ENCODE measurements around the gene CDC27.
"Not testable (repeated sequence)": the region's sequence is repeated elsewhere in the genome, so short reads cannot be mapped to it uniquely, and the experiment has no call there.

CDC27 gene

DNA sequence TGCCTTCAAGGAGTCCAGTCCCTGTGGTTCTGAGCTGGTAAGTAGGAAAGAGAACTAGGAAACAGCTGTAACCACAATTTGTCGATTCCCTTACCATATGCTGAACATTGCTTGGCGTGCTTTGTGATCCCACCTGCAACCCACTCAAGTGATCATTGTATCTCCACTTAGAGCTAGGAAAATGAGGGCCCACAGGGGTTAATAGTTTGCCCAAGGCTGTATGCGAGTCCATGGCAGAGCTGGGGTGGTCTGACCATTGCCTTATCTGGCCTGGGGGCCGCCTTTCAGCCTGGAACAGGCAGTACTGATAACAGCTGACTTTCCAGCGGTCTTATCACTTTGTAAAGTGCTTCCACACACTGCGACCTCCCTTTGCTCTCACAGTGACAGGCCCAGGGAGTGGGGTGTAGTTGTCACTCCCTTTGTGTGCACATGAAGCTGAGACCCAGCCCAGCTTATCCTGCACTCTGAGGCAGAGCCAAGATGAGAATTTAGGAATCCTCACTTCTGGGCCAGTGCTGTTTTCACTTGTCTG is 29.9 kb upstream of the CDC27 start:
- no peak for DNase-seq

DNA sequence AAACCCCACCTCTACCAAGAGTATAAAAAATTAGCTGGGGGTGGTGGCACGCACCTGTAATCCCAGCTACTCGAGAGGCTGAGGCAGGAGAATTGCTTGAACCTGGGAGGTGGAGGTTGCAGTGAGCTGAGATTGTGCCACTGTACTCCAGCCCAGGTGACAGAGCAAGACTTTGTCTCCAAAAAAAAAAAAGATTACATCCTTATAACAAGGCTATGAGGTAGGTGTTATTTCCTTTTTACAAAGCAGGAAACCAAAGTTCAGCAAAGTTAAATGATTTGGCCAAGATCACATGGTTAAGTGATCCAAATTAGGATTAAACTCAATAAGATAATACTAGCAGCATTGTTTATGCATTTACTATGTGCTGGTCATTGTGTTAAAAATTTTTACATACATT is 28.2 kb upstream of the CDC27 start:
- DNase-seq = not testable (repeated sequence)

DNA sequence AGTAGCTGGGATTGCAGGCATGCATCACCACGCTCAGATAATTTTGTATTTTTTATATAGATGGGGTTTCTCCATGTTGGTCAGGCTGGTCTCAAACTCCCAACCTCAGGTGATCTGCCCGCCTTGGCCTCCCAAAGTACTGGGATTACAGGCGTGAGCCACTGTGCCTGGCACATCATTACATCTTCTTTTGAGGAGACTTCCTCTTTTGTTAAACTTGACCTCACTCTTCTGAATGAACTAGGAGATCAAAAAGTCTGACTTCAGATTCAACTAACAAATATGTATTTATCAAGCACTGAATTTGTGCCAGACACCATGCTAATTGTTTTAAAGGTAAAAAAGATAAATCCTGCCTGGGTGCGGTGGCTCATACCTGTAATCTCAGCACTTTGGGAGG is 27.7 kb upstream of the CDC27 start:
- not testable (repeated sequence) for DNase-seq

DNA sequence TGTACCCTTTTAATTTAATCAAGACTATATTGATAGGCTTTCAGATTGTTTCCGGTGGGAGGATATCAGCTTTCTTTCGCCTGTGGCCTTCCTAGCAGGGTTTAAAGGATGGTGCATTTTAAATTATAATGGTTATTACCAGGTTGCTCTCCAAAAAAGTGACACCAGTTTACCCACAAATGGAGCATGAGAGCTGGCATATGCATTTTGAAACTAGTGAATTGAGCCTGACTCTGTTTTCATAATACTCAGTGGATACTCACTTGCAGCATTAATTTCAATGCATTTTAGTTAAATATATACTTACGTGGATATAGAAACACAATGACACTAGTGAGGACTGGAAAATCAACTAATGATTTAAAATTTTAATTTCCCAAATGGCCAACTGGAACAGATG is 25.8 kb upstream of the CDC27 start:
- DNase-seq = no peak

DNA sequence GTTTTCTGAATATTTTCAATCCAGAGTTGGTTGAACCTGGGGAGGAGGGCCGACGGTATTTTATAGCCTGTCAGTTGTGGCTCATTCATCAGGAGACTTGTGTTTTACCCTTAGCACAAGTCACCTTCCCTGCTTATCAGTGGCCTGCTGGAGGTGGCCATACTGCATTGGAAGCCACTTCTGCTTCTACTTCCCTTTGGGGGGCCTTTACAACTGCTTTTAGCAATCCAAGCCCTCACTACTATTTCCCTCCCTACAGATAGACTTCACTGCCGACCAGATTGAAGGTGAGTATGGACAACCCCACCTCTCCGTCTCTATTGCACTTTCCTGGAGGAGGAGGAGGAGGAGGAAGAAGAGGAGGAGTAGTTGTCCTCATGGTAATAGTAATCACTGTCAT is 24.4 kb upstream of the CDC27 start:
- no peak for DNase-seq

DNA sequence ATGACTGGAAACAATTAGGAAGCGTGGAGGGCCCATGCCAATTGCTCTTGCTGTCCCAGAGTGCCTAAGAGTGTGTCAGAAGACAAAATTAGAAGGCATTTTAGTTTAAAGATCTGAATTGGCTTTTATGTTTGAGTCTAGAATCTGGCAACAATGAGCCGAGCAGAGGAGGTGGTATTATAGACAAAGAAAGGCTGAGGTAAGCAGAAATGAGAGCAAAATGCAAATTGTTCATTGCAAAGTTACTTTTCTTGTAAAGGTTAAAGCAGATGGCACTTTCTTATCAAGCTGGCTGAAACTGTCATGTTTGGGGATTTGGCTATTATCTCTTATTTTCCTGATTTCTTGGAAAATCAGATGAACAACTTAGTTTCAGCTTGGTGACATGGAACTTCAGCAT is 23.4 kb upstream of the CDC27 start:
- no peak for DNase-seq

DNA sequence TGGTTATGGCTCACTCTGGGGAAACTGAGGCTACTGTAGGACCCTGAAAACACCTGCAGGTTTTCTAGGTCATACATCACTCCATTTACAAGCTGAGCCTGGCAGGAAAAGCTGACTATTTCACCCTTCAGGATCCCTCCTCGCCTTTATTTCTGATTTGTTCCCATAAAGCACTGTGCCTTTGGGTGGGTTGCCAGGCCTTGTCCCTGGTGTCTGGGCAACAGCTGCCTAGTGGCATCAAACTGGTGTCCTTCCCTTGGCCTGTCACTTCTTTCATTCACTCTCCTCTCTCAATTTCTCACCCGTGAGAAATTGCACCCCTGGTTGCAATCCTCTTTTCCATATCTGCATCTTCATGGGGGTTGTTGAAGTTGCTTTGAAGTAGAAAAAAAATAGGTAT is 21.7 kb upstream of the CDC27 start:
- DNase-seq = no peak

DNA sequence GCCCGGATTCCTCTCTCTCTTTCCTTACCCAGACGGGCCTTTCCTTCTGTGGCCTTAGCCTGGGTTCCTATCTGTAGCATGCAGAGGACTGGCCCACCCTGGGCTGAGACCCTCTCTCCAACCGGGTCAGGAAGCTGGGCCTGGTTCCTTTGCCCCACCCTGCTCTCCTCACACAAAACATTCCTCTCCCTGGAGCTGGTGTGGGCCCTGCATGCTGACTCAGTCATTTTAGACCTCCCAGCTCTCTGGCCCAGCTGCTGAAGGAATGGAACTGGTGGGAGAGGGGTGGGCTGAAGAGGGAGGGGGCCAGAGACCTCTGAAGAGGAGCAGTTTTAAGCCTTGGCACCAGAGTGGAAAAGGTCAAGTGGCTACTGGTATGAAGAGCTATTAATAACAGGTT is 21.0 kb upstream of the CDC27 start:
- no peak for DNase-seq

DNA sequence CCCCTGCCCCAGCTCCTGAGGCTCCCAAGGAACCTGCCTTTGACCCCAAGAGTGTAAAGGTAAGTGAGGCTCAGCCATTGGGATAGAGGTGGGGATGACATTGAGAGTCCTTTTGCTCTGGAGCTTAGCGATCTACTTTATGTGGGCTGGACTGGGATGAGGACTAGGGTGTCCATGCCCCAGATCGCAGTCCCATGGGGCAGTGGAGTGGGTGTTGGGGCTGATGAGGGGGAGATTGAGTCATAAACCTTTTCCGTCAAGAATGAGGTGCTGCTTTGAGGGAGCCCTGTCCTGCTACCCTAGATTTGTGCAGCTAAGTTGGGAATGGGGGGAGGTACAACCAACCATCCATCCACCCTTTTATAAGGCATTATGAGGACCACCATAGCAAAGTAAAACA is 20.4 kb upstream of the CDC27 start:
- DNase-seq = no peak

DNA sequence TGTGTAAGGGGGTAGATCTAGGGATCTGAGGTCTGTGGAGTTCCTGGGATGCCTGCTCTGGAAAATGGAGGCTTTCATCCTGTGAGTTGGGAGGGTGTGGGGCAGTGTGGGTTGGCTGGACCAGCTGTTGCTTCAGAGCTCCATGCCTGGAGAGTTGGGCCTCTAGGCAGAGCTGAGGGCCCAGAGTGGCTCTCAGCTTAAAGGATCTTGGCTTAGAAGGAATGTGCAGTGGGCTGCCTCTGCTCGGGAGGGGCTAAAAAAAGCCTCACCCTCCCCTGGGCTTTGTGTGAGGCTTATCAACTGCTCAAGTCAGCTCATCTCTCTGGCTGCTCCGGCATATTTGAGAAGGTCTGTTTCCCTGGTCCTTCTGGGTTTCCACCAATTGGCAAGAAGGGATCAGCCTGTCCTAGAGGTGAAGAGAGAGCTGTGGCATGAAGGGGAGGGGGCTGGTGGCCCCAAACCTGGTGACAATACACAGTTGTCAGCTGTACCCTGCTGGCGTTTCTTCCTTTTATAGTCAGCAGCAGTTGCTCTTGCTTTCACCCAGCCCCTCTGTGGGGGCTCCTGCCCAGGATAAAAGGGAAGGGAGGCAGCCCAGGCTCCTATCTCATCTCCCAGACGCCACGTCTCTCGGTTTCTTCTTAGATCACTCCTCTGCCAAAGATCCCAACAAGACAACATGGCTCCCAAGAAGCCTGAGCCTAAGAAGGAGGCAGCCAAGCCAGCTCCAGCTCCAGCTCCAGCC is 19.8 kb upstream of the CDC27 start, which contains the start of gene MYL4:
Gene MYL4 (plus strand): TSS at position 605 of the 745 bp plus-strand sequence. CDS start 75 bp downstream, at position 680.
- no peak for DNase-seq

DNA sequence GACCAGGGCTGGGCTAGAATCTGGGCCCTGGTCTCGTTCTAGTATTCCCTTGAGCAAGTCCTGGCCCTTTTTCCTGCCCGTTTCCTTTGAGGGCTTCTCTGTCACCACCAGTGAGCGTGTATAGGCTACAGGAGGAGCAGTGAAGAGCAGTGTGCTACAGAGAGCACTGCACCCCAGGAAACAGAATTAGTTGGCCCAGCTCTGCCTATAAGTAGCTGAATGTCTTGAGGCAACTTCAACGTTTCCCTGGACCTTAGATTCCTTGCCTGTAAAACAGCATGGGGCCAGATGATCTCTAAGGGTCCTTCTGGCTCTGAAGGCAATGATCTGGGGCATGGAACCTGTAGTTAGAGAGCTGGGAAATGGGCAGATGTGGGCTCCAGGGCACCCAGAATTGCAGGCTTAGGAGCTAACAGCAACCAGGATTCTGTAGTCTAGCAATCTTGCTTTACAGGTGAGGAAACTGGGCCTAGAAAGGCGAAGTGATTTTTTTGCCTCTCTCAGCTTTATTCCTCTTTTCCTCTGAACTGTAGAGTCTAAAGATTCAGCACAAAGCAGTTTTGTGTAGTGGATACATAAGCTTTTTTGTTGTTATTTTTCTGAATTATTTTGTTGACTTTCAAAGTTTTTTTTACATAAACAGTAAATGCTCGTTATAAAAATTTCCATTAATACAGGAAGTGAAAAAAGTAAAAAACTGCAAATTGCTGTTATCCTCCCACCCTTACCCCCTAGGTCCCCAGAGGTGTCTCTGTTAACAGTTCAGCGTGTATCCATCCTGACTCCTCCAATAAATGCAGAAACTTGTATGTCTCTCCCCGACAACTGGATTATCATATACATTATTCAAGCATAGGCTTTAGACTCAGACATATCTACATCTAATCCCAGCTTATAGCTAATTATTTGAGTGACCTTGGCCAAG is 18.3 kb upstream of the CDC27 start:
- DNase-seq = no peak

DNA sequence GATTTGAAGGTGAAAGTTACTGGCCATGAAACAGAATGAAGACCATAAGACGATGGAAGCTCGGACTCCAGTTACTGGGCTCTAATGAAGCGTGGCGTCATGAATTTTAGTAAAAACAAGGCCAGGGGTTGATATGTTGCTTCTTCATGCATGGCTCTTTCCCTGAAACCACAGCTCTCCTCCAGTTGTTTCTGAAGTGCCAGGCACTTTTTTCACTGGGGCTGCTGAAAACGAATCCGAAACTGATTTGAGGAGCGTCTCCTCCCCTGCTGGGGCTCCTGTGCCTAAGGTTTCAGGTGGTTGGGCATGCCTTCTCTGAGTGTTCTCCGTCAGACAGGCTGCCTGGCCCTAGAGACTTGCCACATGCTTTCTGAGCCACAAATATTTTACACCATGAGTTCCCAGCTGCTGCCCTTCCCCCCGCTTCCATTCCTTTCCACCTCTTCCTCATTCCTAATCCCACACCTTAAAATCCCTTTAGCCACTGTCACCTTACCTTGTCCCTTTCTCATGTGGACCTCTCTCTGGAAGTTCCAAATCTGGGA is 16.4 kb upstream of the CDC27 start:
- peak; percentile 72 for DNase-seq

DNA sequence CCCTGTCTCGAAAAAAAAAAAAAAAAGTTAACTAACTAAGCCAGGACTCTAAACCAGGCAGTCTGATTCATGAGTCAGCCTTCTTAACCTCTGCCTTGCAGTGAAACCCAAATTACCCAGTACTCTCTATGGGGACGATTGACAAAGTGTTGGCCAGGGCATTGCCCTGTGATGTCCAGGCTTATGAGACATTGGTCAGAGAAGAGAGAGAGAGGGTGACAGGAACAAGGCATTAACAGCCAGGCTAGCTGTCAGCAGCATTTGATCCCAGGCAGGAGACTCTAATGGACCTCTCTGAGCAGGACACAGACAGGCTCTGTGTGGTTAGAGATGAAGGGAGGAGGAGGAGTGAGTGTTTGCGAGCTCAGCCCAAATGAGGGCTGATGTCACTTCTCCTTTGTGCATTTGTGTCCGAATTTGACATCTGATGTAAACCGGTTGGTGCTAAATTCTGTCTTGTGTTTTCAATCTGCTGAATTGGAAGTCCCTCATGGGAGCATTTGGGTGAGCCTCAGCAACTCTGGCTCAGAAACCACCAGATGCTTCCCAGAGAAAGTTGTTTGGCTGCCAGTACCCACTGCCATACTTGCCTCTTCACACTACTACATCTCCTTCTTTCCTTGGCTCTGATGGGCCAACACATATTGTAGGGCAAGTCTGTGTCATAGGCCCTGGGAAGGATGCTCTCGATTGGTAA is 15.8 kb upstream of the CDC27 start:
- peak; percentile 29 for DNase-seq

DNA sequence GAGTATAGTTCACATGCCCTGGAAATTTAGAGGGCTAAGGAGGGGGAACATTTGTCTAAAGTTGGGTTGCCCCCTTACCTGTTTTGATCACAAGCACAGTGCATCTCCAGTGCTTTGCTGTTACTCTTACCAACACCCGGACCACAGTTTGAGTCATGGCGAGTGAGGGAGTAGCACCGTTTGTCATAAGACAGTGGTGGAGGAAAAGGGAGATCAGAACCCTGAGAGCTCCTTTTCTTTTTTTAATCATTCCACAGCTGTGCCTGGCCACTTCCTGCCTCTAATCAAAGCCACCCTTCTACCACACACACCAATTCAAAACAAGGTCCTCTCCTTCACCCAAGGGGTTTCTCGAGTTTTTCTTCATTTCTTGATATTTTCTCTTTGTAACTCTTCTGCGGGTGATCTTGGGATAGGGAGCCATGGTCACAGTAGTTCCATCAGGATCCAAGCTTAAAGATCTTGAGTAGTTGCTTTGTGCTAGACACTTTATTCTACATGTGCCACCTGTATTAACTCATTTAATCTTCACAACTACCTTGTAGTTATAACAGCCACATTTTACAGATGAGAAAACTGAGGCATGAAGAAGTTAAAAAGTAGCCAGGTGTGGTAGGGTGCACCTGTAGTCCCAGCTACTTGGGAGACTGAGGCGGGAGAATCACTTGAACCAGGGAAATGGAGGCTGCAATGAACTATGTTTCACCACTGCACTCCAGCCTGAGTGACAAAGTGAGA is 15.1 kb upstream of the CDC27 start:
- DNase-seq = peak; percentile 68

DNA sequence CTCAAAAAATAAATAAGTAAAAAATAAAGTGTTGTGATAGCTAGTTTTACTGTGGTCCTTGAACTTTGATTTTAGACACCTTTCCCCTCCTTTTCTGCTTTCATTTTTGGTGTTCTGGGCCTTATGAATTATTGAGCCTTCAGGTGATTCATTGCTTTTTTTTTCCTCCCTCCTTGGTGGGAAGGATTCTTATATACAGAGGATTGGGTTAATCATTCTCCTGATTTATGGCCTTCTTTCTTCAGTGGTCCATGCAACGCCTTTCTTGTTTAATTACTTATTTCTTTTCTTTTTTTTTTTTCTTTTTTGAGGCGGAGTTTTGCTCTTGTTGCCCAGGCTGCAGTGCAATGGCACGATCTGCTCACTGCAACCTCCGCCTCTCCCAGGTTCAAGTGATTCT is 12.1 kb upstream of the CDC27 start:
- no peak for DNase-seq

DNA sequence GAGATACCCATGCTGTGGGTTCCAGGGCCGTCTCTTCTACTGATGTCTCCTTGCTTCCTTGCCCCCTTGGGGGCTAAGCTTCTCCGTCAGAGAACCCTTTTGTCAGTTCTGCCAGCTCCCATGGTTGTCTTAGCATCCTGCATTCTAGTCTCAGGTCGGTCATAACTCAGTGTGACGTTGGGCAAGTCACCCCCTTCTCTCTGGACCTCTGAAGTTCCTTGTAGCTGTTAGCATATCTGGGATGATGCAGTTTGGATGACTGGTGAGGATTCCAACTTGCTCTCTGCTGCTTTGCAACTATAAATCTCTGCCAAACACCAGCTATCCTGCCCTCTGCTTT is 11.2 kb upstream of the CDC27 start:
- no peak for DNase-seq

DNA sequence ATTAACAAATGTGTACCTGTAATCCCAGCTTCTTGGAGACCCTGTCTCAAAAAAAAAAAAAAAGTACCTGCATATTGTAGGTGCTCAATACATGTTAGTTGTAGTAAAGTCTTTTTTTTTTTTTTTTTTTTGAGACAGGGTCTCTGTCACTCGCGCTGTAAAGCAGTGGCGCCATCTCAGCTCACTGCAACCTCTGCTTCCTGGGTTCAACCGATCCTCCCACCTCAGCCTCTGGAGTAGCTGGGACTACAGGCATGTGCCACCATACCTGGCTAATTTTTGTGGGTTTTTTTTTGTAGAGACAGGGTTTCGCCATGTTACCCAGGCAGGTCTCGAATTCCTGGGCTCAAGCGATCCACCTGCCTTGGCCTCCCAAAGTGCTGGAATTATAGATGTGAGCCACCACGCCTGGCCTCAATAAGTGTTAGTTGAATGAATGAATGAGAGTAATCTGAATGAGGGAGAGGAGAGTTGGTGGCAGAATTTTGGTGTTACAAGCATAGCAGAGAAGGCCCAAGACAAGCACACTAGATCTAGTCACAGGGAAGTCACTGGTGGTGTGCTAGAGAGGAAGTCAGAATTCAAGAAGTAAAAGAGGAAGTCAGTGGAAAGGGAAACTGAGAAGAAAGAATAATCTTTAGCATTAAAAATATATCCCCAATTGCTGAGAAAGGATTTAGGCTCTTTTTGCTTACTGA is 10.7 kb upstream of the CDC27 start:
- DNase-seq = no peak

DNA sequence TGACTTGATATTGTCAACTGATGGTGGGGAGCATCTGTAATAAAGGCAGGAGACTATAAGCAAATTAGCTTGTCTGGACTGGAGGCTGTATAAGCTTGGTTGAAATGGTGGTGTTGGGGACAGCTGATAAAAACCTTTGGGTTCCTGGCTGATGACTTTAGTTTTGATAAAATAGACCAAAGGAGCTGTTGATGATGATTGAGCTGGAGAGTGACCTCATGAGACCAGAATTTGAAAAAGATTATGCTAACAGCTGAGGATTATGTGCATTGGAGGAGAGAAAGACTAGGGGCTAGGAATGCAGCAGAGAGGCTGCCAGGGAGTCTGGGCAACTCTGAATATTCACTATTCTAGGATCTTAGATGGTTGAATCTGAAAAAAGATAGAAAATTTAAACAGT is 8.7 kb upstream of the CDC27 start:
- DNase-seq = no peak

DNA sequence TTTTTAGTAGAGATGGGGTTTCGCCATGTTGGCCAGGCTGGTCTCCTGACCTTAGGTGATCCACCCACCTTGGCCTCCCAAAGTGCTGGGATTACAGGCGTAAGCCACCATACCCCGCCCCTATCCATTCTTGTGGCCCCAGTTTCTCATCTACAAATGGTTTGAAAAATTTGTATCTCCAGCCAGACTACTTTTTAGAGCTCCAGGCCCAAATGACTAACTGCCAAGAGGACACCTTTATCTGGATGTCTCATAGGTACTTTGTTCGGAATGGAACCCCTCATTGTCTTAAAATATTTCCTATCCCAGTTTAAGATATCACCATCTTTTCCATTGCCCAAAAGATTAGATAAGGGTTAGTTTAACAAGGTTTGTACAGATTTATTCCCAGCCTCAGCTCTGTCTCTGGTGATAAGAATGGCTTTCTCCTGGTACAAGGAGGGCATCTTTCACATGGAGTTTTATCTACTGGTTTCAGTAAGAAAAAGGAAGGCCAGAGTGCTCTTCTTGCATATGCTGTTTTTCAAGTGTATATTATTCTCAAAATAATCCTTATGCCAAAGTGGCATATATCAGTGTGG is 4.9 kb upstream of the CDC27 start:
- DNase-seq = no peak

DNA sequence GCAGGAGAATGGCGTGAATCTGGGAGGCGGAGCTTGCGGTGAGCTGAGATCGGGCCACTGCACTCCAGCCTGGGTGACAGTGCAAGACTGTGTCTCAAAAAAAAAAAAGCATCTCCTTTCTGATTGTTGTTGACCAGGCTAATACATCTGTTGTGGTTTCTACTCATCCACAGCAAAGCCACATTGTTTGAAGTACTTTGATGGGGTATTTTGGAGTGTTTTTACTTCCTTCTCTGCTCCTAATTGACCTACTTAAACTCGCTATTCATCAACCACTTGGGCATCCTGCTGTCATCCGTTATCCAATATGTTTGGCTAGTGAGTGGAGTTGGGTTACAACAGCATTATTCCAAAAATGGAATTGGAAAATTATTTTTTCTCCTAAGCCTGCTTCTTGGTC is 3.5 kb upstream of the CDC27 start:
- no peak for DNase-seq

DNA sequence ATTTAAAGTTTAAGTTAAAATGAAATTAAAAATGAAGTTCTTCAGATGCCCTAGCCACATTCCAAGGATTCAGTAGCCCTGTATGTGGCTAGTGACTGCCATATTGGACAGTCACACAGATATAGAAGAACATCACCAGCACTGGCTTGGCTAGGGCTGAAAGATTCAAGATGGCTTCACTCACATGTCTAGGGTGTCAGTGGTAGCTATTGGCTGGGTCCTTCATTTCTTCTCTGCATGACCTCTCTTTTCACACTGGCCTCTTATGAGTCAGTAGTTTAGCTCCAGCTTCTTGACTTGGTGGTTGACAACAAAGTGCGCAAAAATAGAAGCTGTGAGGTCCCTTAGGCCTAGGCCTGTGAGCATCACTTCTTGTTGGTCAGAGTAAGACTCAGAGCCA is 1.7 kb upstream of the CDC27 start:
- DNase-seq = no peak
